ENCODE data around the gene HOXC5.

DNA sequence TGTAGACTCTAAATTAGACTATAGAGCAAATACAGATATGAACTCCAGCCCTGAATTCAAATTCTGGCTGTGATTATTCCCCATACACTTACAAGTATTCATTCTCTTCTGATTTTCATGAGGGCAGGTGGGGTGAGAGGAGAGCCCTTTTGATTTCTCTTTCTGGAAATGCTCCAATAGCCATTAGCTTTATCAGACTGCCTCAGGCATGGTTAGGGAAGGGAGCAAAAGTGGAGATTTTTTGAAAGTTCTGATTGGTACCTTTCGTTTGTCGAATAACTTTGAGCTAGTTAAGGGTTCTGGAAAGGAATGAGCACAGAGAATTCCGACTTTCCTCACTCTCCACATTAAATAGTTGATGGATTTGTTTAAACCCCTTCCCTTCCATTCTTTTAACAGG, 7.8 kb downstream of the HOXC5 start:
- TF ChIP-seq POLR2AphosphoS5 (IDR thresholded peaks at IDR 0.05; ENCODE audit: low read depth, low read length) (no peak), TAF1 (IDR thresholded peaks at IDR 0.05; ENCODE audit: borderline replicate concordance, insufficient read depth, low read length) (no peak)
- TF ChIP-seq, protein P1, sequence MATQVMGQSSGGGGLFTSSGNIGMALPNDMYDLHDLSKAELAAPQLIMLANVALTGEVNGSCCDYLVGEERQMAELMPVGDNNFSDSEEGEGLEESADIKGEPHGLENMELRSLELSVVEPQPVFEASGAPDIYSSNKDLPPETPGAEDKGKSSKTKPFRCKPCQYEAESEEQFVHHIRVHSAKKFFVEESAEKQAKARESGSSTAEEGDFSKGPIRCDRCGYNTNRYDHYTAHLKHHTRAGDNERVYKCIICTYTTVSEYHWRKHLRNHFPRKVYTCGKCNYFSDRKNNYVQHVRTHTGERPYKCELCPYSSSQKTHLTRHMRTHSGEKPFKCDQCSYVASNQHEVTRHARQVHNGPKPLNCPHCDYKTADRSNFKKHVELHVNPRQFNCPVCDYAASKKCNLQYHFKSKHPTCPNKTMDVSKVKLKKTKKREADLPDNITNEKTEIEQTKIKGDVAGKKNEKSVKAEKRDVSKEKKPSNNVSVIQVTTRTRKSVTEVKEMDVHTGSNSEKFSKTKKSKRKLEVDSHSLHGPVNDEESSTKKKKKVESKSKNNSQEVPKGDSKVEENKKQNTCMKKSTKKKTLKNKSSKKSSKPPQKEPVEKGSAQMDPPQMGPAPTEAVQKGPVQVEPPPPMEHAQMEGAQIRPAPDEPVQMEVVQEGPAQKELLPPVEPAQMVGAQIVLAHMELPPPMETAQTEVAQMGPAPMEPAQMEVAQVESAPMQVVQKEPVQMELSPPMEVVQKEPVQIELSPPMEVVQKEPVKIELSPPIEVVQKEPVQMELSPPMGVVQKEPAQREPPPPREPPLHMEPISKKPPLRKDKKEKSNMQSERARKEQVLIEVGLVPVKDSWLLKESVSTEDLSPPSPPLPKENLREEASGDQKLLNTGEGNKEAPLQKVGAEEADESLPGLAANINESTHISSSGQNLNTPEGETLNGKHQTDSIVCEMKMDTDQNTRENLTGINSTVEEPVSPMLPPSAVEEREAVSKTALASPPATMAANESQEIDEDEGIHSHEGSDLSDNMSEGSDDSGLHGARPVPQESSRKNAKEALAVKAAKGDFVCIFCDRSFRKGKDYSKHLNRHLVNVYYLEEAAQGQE (IDR thresholded peaks at IDR 0.05; ENCODE audit: insufficient read depth in 1 of 2, low read depth in 2 of 2, low read length in 2 of 2): no peak
